Thymus (tissue), 11 donors: ENCODE results near the gene NFYB. TPM values are rescaled to one million over a fixed set of nuclear protein-coding genes. Genes with fewer than 3 reads are reported as not detected.

Experiments
- DNase-seq, 9 donors: peaks; one replicate each; pipeline ENCODE4 v3.0.0-alpha.2; 2013; ENCODE audit warnings: low spot score in 9 of 9, low read depth in 6 of 9, missing footprints in 1 of 9
- H3K27ac ChIP-seq, 2 donors: one replicate each; pipeline ENCODE4 v1.5.1; 2013; ENCODE audit warnings: control low read depth in 1 of 2, low read depth in 1 of 2, low read length in 1 of 2, mild to moderate bottlenecking in 1 of 2, moderate library complexity in 1 of 2
- H3K27me3 ChIP-seq, 2 donors: one replicate each; pipeline ENCODE4 v1.5.1; 2013; ENCODE audit warnings: low read length in 1 of 2; ENCODE audit not compliant: control insufficient read depth in 2 of 2, insufficient read depth in 1 of 2
- H3K36me3 ChIP-seq, 2 donors: one replicate each; pipeline ENCODE4 v1.5.1; 2013; ENCODE audit warnings: low read length in 1 of 2, mild to moderate bottlenecking in 1 of 2, moderate library complexity in 1 of 2; ENCODE audit not compliant: control insufficient read depth in 2 of 2, insufficient read depth in 2 of 2
- H3K4me1 ChIP-seq, 2 donors: one replicate each; pipeline ENCODE4 v1.5.1; 2013; ENCODE audit warnings: low read length in 2 of 2; ENCODE audit not compliant: control insufficient read depth in 2 of 2, insufficient read depth in 2 of 2
- H3K4me3 ChIP-seq, 2 donors: one replicate each; pipeline ENCODE4 v1.5.1; 2013; ENCODE audit warnings: low read length in 2 of 2, control low read depth in 1 of 2, mild to moderate bottlenecking in 1 of 2
- H3K9me3 ChIP-seq, 2 donors: one replicate each; pipeline ENCODE4 v1.5.1; 2013; ENCODE audit warnings: low read length in 1 of 2, mild to moderate bottlenecking in 1 of 2; ENCODE audit not compliant: control insufficient read depth in 2 of 2, insufficient read depth in 1 of 2
- WGBS: extraction: QIAGEN DNeasy Blood & Tissue Kit; methylation state at CpG from one replicate; pipeline ENCODE4 v1.1.7; 2013; 5-methylcytosine and 5-hydroxymethylcytosine counted together
- polyA plus RNA-seq: library from polyadenylated mRNA; stranded (reverse); fragments of 200-250 nt; gene quantifications from one replicate; pipeline ENCODE4 v1.2.3, GENCODE V29; 2013
- total RNA-seq: library from RNA; stranded (reverse); fragments of 120-200 nt; gene quantifications from one replicate; pipeline ENCODE4 v1.2.4, GENCODE V29; 2013
- donor health status: healthy.

NFYB gene
- total and polyA plus RNA-seq, 2 donors, result 37.1 to 55.1 TPM

DNA sequence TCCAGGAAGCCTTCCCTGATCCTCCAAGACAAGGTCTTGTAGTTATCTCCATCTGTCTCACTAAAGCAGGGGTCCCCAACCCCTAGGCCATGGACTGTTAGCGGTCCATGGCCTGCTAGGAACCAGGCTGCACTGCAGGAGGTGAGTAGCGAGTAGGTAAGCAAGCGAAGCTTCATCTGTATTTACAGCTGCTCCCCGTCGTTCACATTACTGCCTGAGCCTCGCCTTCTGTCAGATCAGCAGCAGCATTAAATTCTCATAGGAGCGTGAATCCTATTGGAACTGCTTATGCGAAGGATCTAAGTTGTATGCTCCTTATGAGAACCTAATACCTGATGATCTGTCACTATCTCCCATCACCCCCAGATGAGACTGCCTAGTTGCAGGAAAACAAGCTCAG, 12.4 kb upstream of the NFYB start:
- 94% methylated on average over 8 of the region's 8 CpGs for WGBS
- Histone ChIP-seq H3K4me1 (no peaks in the 10 kb centered on the region), H3K27me3 (no peaks in the 10 kb centered on the region), H3K4me3 (no peak overlapping the region), H3K36me3 (no peaks in the 10 kb centered on the region), H3K27ac (no peak overlapping the region), H3K9me3 (no peaks in the 10 kb centered on the region)
- DNase-seq, result no peak

DNA sequence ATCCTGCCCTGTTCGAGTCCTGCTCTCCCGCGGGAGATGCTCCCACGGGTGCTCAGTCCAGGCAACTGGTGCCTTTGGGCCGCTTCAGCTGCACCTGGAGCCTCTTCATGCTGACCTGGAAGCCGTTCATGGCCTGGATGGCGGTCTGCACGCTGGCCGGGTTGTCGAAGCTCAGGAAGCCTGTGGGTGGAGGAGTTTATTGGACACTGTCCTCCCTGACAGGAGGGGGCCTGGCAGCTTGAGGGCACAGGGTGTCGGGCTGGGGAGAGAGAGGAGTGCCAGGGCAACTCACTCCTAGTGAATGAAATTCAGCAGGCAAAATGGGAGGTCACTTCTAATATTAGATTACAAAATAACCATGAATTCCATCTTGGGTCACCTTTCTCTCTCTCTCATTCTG, 9.3 kb upstream of the NFYB start:
- no peak for DNase-seq
- no peaks in the 10 kb centered on the region for H3K9me3 ChIP-seq
- WGBS, result 97% methylated on average over 11 of the region's 11 CpGs
- H3K4me1 ChIP-seq, result no peaks in the 10 kb centered on the region
- no peaks in the 10 kb centered on the region for H3K36me3 ChIP-seq
- H3K27me3 ChIP-seq, result no peaks in the 10 kb centered on the region
- H3K27ac ChIP-seq, result no peak overlapping the region
- H3K4me3 ChIP-seq, result no peak overlapping the region

DNA sequence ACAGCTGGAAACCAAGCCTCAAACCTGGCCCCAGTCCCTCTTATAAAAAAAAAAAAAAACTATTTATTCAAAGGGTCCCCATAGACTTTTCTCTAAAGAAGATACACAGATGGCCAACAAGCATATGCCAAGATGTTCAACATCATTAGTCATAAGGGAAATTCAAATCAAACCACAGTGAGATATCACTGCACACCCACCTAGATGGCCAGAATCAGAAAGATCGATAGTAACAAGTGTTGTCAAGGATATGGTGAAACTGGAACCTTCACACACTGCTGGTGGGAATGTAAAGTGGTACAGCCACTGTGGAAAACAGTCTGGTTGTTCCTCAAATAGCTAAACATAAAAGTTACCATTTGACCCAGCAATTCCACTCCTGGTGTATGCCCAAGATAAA, 5.9 kb upstream of the NFYB start:
- no peaks in the 10 kb centered on the region for H3K27me3 ChIP-seq
- H3K4me3 ChIP-seq, result no peak overlapping the region
- peaks cover 0 to under 1% of the 10 kb centered on the region in 2 donors for H3K4me1 ChIP-seq
- H3K36me3 ChIP-seq, result no peaks in the 10 kb centered on the region
- H3K9me3 ChIP-seq, result no peaks in the 10 kb centered on the region
- DNase-seq, result no peak
- no peak overlapping the region for H3K27ac ChIP-seq
- WGBS, result 99% methylated on average over 1 of the region's 1 CpG

DNA sequence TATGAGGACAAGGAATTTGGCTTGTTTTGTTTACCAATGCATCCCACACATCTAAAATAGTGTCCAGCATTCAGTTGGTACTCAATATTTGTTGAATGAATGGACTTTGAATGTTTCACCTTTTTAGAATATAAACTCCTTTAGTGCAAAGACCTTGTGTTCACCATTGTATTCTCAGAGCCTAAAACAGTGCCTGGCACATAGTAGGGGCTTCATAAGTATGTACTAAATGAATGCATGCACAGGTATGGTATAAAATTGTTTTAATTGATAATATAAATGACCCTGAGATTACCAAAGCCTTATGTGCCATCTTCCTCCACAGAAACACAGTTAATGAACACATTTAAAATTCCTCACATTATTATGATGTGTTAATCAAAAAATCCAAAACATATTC, 5.0 kb upstream of the NFYB start:
- H3K4me3 ChIP-seq, result no peak overlapping the region
- no peak for DNase-seq

DNA sequence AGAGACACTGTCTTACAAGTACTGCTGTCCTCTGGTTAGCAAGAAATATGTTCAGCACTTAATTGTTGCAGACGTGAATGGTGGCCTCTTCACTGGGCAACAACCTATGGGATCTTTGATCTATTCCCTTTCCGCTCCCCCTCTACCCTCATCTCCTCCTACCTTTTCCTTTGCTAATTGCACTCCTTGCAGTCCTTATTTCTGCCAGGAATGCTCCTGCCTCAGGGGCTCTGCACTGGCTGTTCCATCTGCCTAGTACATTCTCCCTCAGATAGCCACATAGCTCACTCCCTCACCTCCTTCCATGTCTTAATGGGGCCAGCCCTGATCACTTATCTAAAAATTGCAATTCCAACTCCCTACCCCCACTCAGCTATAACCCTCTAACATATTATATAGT, 4.5 kb upstream of the NFYB start:
- Histone ChIP-seq H3K4me3 (no peak overlapping the region), H3K9me3 (no peaks in the 10 kb centered on the region), H3K27ac (no peak overlapping the region), H3K36me3 (no peaks in the 10 kb centered on the region), H3K4me1 (peaks cover 0 to 8% of the 10 kb centered on the region in 2 donors), H3K27me3 (peaks cover 0 to 2% of the 10 kb centered on the region in 2 donors)
- DNase-seq, result no peak
- 93% methylated on average over 2 of the region's 2 CpGs for WGBS

More for the DNA sequence above, 5.0 kb upstream of the NFYB start:
- H3K4me1 ChIP-seq, result peaks cover 0 to 8% of the 10 kb centered on the region in 2 donors
- H3K36me3 ChIP-seq, result no peaks in the 10 kb centered on the region
- no peaks in the 10 kb centered on the region for H3K9me3 ChIP-seq
- no peak overlapping the region for H3K27ac ChIP-seq
- peaks cover 0 to 2% of the 10 kb centered on the region in 2 donors for H3K27me3 ChIP-seq

DNA sequence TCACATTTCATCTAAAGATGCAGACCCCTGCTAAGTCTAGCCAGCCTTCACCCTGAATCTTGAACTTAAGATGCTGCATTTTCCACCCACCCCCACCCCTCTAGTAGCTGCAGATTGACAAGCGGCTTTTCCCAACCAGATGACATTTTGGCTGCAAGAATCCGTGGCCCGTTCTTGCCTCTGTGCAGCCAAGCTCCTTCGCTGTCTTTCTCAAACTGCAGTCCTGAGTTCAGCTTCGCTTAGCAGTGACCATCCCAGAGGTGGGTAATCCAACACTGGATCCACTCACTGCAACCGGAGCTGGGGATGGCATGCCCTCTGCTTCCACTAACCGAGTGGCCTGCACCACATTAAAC, 765 bp upstream of the NFYB start:
- WGBS, result 94% methylated on average over 7 of the region's 7 CpGs

DNA sequence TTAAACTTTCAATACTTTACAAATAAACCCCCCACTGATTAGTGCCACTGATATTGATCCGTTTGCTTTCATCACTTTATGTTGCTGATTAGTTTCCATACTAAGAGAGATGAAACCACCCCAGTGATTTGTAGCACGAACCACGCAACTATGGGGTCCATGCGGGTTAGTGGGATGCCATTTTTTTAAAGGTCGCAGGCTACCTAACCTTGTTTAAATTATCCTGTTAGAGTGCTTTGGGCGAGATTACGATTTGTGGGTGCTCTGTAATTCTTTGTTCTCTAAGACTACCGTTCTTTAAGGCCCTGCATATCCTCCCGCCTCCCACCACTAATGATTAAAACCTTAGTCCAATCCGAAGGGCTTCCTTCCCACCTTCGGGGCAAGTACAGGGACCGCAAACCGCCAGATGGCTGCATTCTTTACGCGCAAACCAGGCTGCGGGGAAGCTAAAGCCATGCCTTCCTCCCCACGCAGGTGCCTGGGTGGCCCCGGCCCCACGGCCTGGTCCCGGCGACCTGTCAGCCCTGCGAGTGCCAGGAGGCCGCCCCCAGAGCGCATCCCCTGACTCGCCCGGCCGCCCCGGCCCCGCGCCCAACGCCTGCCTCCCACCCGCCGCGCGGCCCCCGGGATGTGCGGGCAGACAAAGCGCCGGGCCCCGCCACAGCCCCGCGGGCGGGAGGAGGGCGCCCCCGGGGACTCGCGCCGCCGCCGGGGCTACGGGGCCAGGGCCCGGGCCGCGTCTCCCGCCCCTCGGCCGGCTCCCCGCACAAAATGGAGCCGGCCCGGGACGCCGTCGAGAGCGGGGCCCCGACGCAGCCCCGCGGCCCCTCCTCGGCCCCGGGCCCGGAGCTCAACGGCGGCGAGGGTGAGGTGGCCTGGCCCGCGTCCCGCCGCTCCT, 759 bp downstream of the NFYB start:
- H3K36me3 ChIP-seq, result peaks cover 7 to 22% of the 10 kb centered on the region in 2 donors
- peak in 7 of 9 donors; percentile 18 to 59 (median 27) for DNase-seq
- WGBS, result under 1% methylated on average over 78 of the region's 78 CpGs
- H3K9me3 ChIP-seq, result no peaks in the 10 kb centered on the region
- H3K27ac ChIP-seq, result peak overlapping the region; percentile 85 to 93
- peak overlapping the region; percentile 73 to 84 for H3K4me3 ChIP-seq
- H3K4me1 ChIP-seq, result peaks cover 4 to 13% of the 10 kb centered on the region in 2 donors
- peaks cover 0 to 2% of the 10 kb centered on the region in 2 donors for H3K27me3 ChIP-seq

More for the DNA sequence above, 765 bp upstream of the NFYB start:
- Histone ChIP-seq H3K27ac (peak overlapping the region in 1 of 2 donors; percentile 70), H3K27me3 (peaks cover 0 to 2% of the 10 kb centered on the region in 2 donors), H3K4me3 (peak overlapping the region in 1 of 2 donors; percentile 46), H3K9me3 (no peaks in the 10 kb centered on the region), H3K4me1 (peaks cover 4 to 13% of the 10 kb centered on the region in 2 donors), H3K36me3 (peaks cover 3 to 9% of the 10 kb centered on the region in 2 donors)
- no peak for DNase-seq

DNA sequence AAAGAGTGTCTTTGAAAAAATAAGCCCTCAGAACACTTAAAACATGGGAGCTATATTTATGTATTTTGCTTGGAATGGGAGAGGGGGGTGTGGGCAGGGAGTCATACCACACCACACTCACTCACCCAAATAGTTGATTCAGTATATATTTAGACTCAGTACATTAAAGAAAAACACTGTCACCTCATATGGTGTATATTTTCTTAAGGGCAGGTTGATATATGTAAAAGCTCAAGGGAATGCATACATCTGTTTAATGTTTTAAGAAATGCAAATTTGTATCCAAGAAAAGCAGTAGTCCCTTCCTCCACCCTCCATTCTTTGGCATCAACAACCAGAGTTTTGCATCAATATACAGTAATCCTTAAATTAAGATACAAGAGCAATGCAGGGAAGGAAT, 1.4 kb downstream of the NFYB start:
- Histone ChIP-seq H3K27me3 (peaks cover 0 to 2% of the 10 kb centered on the region in 2 donors), H3K9me3 (no peaks in the 10 kb centered on the region), H3K36me3 (peaks cover 9 to 28% of the 10 kb centered on the region in 2 donors), H3K4me3 (peak overlapping the region; percentile 73 to 84), H3K4me1 (peaks cover 4 to 13% of the 10 kb centered on the region in 2 donors), H3K27ac (no peak overlapping the region)
- no peak for DNase-seq

DNA sequence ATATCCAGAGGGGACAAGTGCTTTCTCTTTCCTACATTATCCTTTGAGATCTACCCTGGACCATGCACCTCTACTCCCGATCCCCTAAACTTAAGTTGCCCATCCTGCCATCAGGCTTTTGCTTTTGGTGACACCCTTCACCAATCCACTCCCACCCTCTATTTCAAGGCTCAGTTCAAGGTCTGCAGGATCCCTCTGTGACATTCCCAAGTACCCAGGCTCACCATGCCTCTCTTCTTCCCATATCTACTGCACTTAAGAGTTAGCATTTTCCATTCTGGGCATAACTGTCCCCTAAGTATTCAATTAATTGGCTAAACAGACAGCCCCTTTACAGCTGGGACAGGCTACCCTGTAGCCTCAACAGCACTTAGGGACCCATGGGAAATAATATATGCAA, 3.1 kb downstream of the NFYB start:
- DNase-seq, result no peak
- H3K27ac ChIP-seq, result no peak overlapping the region
- peaks cover 9 to 34% of the 10 kb centered on the region in 2 donors for H3K36me3 ChIP-seq
- 100% methylated on average over 1 of the region's 1 CpG for WGBS
- H3K27me3 ChIP-seq, result peaks cover 0 to 2% of the 10 kb centered on the region in 2 donors
- H3K4me3 ChIP-seq, result no peak overlapping the region
- peaks cover 4 to 13% of the 10 kb centered on the region in 2 donors for H3K4me1 ChIP-seq
- no peaks in the 10 kb centered on the region for H3K9me3 ChIP-seq
